Testis (tissue), 2 donors: ENCODE results near the gene SLC44A5.
A peak's percentile ranks its signal among the peaks of the same experiment; 100 is the strongest.

ENCODE experiments used
- POLR2A ChIP-seq: fragments of 450-650 bp; IDR thresholded peaks from one replicate; pipeline ENCODE4 v1.6.1; 2017; ENCODE audit warnings: antibody characterized with exemption, mild to moderate bottlenecking, moderate library complexity
- TF ChIP-seq, protein P1 (sequence below), 3 experiments: fragments of 450-650 bp in 2 of 3; fragments of 200-600 bp in 1 of 3; sonication (generic) in 1 of 3; IDR thresholded peaks; one replicate each; pipeline ENCODE4 v1.5.1; 2016 to 2019; ENCODE audit warnings: antibody characterized with exemption in 3 of 3, mild to moderate bottlenecking in 2 of 3, moderate library complexity in 1 of 3

GRCh38 chr1:75265792-75266191 lies 345.1 kb downstream of the SLC44A5 start:
- TF ChIP-seq, protein P1, sequence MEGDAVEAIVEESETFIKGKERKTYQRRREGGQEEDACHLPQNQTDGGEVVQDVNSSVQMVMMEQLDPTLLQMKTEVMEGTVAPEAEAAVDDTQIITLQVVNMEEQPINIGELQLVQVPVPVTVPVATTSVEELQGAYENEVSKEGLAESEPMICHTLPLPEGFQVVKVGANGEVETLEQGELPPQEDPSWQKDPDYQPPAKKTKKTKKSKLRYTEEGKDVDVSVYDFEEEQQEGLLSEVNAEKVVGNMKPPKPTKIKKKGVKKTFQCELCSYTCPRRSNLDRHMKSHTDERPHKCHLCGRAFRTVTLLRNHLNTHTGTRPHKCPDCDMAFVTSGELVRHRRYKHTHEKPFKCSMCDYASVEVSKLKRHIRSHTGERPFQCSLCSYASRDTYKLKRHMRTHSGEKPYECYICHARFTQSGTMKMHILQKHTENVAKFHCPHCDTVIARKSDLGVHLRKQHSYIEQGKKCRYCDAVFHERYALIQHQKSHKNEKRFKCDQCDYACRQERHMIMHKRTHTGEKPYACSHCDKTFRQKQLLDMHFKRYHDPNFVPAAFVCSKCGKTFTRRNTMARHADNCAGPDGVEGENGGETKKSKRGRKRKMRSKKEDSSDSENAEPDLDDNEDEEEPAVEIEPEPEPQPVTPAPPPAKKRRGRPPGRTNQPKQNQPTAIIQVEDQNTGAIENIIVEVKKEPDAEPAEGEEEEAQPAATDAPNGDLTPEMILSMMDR (IDR thresholded peaks at IDR 0.05): peak in 2 of 3 experiments; percentile 45 to 46
- TF ChIP-seq POLR2A: no peak
